Measurements from ENCODE around the gene ERCC5. TPM values are rescaled to one million over a fixed set of nuclear protein-coding genes. Genes with fewer than 3 reads are reported as not detected.

ERCC5 gene
- total and polyA plus RNA-seq, 2 experiments from 2014 or later = 31.3 to 58.7 TPM

DNA sequence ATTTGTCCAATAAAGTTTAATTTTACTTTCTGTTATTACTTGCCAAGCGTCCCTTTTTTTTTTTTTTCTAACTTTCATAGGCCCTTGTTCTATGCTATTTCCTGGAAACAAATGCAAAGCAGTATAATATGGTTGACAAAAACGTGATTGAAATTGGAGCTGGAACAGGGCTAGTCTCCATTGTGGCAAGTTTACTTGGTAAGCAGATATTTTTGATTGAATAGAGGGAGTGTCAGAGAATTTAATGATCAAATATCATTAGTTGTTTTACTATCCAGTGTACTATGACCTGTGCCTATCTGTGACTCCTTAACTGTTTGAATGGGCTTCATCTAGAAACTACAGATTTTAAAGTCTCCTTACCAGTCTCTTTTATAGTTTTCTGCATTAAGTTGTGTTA is 46.7 kb downstream of the ERCC5 start:
- DNase-seq (ENCODE audit: low spot score) = no peak
- H3K4me2 ChIP-seq = peak overlapping the region; percentile 29
- 62% methylated on average over 2 of the region's 2 CpGs for WGBS (ENCODE audit: low lambda C conversion rate, missing lambda C conversion rate)
- no peaks in the 10 kb centered on the region for H3K27me3 ChIP-seq
- H3K9me3 ChIP-seq (ENCODE audit: low read depth) = no peaks in the 10 kb centered on the region
- no peaks in the 10 kb centered on the region for H3K4me1 ChIP-seq (ENCODE audit: insufficient read depth)
- H3K36me3 ChIP-seq (replicated peaks; ENCODE audit: insufficient read depth, low read depth) = no peaks in the 10 kb centered on the region
- H3K4me3 ChIP-seq = no peak overlapping the region
- TF ChIP-seq, protein P1, sequence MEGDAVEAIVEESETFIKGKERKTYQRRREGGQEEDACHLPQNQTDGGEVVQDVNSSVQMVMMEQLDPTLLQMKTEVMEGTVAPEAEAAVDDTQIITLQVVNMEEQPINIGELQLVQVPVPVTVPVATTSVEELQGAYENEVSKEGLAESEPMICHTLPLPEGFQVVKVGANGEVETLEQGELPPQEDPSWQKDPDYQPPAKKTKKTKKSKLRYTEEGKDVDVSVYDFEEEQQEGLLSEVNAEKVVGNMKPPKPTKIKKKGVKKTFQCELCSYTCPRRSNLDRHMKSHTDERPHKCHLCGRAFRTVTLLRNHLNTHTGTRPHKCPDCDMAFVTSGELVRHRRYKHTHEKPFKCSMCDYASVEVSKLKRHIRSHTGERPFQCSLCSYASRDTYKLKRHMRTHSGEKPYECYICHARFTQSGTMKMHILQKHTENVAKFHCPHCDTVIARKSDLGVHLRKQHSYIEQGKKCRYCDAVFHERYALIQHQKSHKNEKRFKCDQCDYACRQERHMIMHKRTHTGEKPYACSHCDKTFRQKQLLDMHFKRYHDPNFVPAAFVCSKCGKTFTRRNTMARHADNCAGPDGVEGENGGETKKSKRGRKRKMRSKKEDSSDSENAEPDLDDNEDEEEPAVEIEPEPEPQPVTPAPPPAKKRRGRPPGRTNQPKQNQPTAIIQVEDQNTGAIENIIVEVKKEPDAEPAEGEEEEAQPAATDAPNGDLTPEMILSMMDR (IDR thresholded peaks at IDR 0.05; ENCODE audit: poor library complexity) = no peak
- TF ChIP-seq EZH2phosphoT487 (IDR thresholded peaks at IDR 0.05; ENCODE audit: low read depth, severe bottlenecking, unreplicated experiment) (no peak), EZH2 (IDR thresholded peaks at IDR 0.05; ENCODE audit: borderline replicate concordance) (no peak)
- peak overlapping the region; percentile 4 for H2AFZ ChIP-seq
- no peak overlapping the region for H3K27ac ChIP-seq
- no peaks in the 10 kb centered on the region for H3K79me2 ChIP-seq
- H3K9me2 ChIP-seq (replicated peaks; ENCODE audit: insufficient read depth) = no peaks in the 10 kb centered on the region
- no peaks in the 10 kb centered on the region for H4K20me1 ChIP-seq (ENCODE audit: insufficient read depth, poor library complexity, severe bottlenecking)

DNA sequence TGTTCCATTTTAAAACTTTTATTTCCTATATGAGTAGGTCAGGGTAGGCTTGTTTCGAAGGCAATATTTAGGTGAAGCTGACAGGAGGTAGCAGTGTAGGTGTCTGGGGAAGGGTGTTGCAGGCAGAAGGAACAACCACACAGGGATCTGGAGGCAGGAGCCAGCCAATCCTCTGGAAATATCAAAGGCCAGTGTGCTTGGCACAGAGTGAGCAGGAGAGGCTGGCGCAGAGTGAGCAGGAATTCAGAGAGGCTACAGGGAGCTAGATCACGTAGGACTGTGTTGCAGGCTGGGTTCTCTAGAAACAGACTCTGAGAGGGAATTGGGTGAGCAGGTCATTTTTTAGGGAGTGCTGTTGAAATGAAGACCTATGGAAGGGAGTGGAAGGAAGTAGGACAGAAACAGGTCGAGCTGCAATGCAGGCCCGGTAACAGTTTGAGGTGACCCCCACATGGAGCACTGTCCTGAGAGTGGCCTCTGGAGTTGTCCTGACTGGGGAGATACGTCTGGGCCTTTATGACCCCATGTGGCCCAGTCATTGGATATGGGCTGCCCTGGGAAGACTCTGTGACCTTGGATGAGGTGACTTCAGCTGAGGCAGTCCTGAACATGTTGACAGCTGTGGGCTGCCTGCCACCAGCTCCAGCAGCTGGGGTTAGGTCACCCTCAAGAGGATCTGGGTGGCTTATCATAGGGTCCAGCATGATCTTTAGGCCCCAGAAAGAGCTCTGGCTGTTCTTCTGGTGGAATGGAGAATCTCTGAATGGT is 51.7 kb downstream of the ERCC5 start:
- H3K79me2 ChIP-seq = no peaks in the 10 kb centered on the region
- no peaks in the 10 kb centered on the region for H3K36me3 ChIP-seq (replicated peaks; ENCODE audit: insufficient read depth, low read depth)
- DNase-seq (ENCODE audit: low spot score) = no peak
- H3K27me3 ChIP-seq = no peaks in the 10 kb centered on the region
- no peaks in the 10 kb centered on the region for H4K20me1 ChIP-seq (ENCODE audit: insufficient read depth, poor library complexity, severe bottlenecking)
- H3K9me3 ChIP-seq (ENCODE audit: low read depth) = no peaks in the 10 kb centered on the region
- H3K4me3 ChIP-seq = no peak overlapping the region
- no peak overlapping the region for H3K27ac ChIP-seq
- H3K4me2 ChIP-seq = no peak overlapping the region
- 96% methylated on average over 6 of the region's 6 CpGs for WGBS (ENCODE audit: low lambda C conversion rate, missing lambda C conversion rate)
- no peak for TF ChIP-seq EZH2 (IDR thresholded peaks at IDR 0.05; ENCODE audit: borderline replicate concordance)
- TF ChIP-seq, protein P1 (IDR thresholded peaks at IDR 0.05; ENCODE audit: poor library complexity) = no peak
- no peak for TF ChIP-seq EZH2phosphoT487 (IDR thresholded peaks at IDR 0.05; ENCODE audit: low read depth, severe bottlenecking, unreplicated experiment)
- H3K9me2 ChIP-seq (replicated peaks; ENCODE audit: insufficient read depth) = no peaks in the 10 kb centered on the region
- H3K4me1 ChIP-seq (ENCODE audit: insufficient read depth) = peaks cover 14% of the 10 kb centered on the region
- H2AFZ ChIP-seq = no peak overlapping the region

DNA sequence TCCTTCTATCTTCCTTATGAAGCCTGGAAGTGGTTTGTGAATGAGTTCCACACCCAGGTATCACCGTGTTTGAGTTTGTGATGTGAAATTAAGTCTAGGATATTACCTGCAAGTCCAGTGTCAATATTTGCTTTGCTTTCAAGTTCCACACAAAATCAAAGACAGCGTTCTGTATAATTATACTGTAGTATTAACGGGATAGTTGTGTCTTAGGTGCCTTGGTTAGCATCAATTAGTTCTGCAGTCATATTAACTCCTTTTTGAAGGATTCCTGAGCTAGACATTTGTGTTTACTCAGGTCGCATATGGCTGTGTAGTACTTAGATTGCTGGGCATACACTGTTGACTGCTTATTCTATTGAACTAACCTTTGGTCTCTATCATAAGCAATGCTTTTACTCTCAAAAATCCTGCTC is 54.4 kb downstream of the ERCC5 start:
- H3K9me3 ChIP-seq (ENCODE audit: low read depth) = no peaks in the 10 kb centered on the region
- H3K27me3 ChIP-seq = no peaks in the 10 kb centered on the region
- no peak overlapping the region for H3K4me3 ChIP-seq
- DNase-seq (ENCODE audit: low spot score) = peak; percentile 26
- no peaks in the 10 kb centered on the region for H3K79me2 ChIP-seq
- WGBS (ENCODE audit: low lambda C conversion rate, missing lambda C conversion rate) = 61% methylated on average over 4 of the region's 4 CpGs
- no peaks in the 10 kb centered on the region for H4K20me1 ChIP-seq (ENCODE audit: insufficient read depth, poor library complexity, severe bottlenecking)
- peak overlapping the region; percentile 52 for H3K27ac ChIP-seq
- H3K9me2 ChIP-seq (replicated peaks; ENCODE audit: insufficient read depth) = no peaks in the 10 kb centered on the region
- no peaks in the 10 kb centered on the region for H3K36me3 ChIP-seq (replicated peaks; ENCODE audit: insufficient read depth, low read depth)
- H3K4me1 ChIP-seq (ENCODE audit: insufficient read depth) = peaks cover 14% of the 10 kb centered on the region
- H3K4me2 ChIP-seq = peak overlapping the region; percentile 40
- no peak overlapping the region for H2AFZ ChIP-seq
- TF ChIP-seq EZH2 (IDR thresholded peaks at IDR 0.05; ENCODE audit: borderline replicate concordance) = no peak

DNA sequence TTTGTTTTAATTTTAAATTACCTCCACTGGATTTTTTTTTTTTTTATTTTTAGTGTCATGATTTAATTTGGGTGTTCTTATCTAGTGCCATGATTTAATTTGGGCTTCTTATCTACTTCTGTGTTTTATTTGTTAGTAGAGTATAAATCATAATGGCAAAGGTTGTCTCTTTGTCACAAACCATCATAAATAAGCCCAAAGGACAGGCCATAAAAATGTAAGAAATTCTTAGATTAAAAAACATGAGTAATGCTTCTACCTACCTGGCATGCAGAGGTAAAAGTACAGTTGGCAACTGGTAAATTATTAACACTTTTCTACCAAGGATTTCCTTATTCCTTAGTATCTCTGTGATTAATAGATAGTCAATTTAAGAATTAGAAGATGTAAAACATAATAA is 55.2 kb downstream of the ERCC5 start:
- Histone ChIP-seq H3K9me2 (replicated peaks; ENCODE audit: insufficient read depth) (no peaks in the 10 kb centered on the region), H4K20me1 (ENCODE audit: insufficient read depth, poor library complexity, severe bottlenecking) (no peaks in the 10 kb centered on the region), H3K79me2 (no peaks in the 10 kb centered on the region), H3K4me2 (peak overlapping the region; percentile 40), H3K27me3 (no peaks in the 10 kb centered on the region), H3K4me3 (no peak overlapping the region), H3K27ac (peak overlapping the region; percentile 78), H2AFZ (no peak overlapping the region), H3K4me1 (ENCODE audit: insufficient read depth) (peaks cover 14% of the 10 kb centered on the region), H3K36me3 (replicated peaks; ENCODE audit: insufficient read depth, low read depth) (no peaks in the 10 kb centered on the region), H3K9me3 (ENCODE audit: low read depth) (no peaks in the 10 kb centered on the region)
- TF ChIP-seq, protein P1 (IDR thresholded peaks at IDR 0.05; ENCODE audit: poor library complexity) = no peak
- no peak for TF ChIP-seq EZH2 (IDR thresholded peaks at IDR 0.05; ENCODE audit: borderline replicate concordance)
- TF ChIP-seq EZH2phosphoT487 (IDR thresholded peaks at IDR 0.05; ENCODE audit: low read depth, severe bottlenecking, unreplicated experiment) = no peak
- peak; percentile 21 for DNase-seq (ENCODE audit: low spot score)
